RPMI7951 (cell line): ENCODE data around the gene PPP1R12A. TPM values are rescaled to one million over a fixed set of nuclear protein-coding genes. Genes with fewer than 3 reads are reported as not detected.

ENCODE experiments used
- DNase-seq: peaks from one replicate; pipeline ENCODE4 v3.0.0-alpha.2; 2012; ENCODE audit warnings: low read depth
- total RNA-seq: library from RNA; depleted of rRNA; stranded (reverse); fragments of >200 nt; shearing (Covaris generic); gene quantifications from 2 replicates; pipeline ENCODE4 v1.2.3, GENCODE V29; 2014

Gene PPP1R12A
- total RNA-seq, 1 experiment from 2014 or later: 47.5 TPM

GRCh38 chr12:79935624-79936345 lies 888 bp upstream of the PPP1R12A start:
- DNase-seq: peak; percentile 40

GRCh38 chr12:79934281-79935020 lies 446 bp downstream of the PPP1R12A start:
- DNase-seq: peak; percentile 26

- no peak for DNase-seq
These were observed 1.2 kb downstream of the PPP1R12A start for GRCh38 chr12:79933532-79934264.

DNA sequence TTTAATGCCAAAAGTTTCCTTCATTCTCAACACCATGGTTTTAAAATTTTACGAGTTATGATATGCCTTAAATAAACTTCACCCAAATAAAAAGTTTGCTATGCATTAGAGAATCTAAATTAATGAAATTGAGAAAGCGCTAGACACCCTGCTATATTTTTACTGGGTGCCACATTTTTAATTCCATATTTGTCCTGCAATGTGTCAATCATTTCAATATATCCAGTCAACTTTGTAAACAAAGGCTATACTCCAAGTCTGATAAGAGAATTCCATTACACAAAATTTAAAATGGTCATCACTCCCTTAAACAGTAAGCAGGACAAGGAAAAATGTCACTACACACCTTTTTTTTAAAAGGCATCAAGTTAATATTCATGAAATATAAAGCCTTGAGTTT lies 1.9 kb downstream of the PPP1R12A start:
- no peak for DNase-seq

GRCh38 chr12:79932357-79932756 lies 2.5 kb downstream of the PPP1R12A start:
- no peak for DNase-seq

DNA sequence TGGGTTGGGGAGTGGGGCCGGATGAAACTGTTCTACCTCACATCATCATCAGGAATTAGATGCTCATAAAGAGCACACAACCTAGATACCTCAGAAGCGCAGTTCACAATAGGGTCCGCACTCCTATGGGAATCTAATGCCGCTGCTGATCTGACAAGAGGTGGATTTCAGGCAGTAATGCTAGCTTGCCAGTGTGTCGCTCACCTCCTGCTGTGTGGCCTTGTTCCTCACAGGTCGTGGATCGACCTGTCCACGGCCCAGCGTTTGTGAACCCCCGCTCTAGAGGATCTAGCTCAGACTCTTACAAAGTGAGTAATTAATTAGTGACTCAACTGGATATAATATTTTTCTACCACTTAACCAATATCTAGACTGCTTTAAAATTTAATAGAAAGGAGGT lies 5.8 kb downstream of the PPP1R12A start:
- no peak for DNase-seq

DNA sequence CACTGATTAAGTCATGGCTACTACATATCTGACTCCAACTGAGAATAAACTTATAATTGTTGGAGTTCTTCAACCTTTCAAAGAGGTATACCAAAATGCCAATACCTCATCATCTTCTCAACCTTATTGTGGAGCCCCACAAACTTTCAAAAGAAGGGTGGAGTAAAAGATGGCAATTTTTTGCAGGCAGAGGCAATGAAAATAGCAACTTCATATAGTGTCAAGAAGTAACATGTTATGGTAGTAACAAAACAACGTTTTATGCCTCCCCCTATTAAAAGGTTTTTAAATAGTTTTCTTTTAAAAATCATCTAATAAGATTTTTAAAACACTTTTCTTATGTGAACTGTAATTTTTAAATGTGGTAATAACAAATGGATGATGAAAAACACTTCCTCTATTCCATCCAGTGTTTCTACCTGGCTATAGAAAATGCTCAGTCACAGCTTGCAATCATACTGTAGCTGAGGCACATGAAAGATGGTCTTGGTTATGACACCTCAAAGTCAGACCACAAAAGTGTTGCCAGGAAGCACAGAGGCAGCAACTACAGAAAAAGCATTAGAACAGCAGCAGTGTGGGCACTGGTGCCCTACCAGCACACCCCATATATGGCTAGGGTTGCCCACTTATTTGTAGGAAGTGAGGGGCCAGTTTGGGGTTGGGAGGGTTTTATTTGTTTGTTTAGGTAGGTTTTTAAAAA lies 7.0 kb downstream of the PPP1R12A start:
- peak; percentile 14 for DNase-seq

GRCh38 chr12:79926951-79927350 lies 7.9 kb downstream of the PPP1R12A start:
- DNase-seq: no peak

DNA sequence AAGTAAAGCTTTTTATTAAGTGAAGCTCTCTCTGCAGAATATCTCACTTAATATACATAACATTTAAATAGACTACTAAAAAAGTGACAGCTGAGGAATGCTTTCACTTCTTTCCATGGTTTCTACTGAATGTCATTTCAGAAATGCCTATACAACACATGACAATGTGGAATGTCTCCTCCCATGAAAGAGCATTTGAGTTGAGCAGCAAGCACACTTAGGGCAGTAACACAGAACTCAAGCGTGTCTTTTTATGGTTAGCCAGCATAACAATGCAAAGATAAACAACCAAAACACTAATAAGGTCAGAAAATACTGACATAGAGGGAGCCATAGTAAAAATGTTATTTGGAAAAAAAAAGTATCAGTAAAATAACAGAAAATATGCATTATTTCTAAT lies 9.4 kb downstream of the PPP1R12A start:
- DNase-seq: no peak

DNA sequence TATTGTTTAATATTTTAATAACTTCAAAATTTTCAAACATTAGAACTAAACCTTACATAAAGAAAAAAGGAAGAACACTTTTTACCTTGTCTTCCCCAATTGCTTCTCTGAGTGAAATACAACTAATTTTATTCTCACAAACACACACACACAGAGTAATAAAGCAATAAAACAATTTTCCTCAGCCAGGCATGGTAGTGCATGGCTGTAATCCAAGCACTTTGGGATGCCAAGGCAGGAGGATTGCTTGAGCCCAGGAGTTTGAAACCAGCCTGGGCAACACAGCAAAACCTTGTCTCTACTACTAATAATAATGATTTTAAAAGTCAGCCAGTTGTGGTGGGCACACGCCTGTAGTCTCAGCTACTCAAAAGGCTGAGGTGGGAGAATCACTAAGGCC lies 13.1 kb downstream of the PPP1R12A start:
- no peak for DNase-seq

- DNase-seq: no peak
These were observed 14.3 kb downstream of the PPP1R12A start for GRCh38 chr12:79920421-79921238.

DNA sequence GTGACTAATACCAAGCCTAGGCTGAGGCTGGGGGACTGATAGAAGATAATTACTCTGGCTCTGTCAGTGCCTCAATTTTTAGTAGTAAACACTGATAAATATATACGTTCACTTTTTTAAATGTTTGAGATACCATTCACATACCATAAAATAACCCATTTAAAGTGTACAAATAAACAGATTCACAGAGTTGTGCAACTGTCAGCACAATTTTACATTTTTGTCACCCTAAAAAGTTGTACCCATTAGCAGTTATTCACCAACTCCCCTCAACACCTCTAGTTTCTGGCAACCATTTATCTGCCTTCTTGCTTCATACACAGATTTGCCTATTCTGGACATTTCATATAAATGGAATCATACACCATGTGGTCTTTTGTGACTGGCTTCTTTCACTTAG lies 15.1 kb downstream of the PPP1R12A start:
- no peak for DNase-seq

- no peak for DNase-seq
These were observed 18.1 kb downstream of the PPP1R12A start for GRCh38 chr12:79916826-79917225.

DNA sequence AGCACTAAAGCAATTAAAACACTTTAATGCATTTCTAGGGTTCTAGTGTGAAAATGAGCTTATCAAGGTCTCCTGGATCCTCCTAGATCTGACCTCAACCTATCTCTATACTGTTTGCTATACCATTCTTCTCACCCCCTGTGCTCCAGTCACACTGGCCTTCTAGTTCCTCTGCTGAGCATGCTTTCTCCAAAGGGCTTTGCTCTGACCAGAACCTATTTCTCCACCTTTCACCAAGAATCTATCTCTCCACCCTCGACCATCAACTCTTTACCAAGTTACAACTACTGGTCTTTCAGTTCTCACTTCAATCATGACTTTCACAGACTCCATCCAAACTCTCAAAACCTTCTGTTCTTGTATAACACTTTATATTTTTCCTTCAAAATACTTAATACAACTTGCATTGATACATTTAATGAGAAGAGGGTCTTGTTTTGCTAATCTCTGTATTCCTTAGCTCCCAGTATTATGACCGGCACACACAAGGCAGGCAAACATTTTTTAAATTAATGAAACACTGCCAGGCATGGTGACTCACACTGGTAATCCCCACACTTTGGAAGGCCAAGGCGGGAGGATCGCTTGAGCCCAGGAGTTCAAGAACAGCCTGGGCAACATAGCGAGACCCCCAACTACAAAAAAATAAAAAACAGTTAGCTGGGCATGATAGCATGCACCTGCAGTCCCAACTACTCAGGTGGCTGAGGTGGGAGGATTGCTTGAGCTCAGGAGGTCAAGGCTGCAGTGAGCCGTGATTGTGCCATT lies 22.8 kb downstream of the PPP1R12A start:
- peak; percentile 46 for DNase-seq

- no peak for DNase-seq
These were observed 26.5 kb downstream of the PPP1R12A start for GRCh38 chr12:79908366-79908765.

DNA sequence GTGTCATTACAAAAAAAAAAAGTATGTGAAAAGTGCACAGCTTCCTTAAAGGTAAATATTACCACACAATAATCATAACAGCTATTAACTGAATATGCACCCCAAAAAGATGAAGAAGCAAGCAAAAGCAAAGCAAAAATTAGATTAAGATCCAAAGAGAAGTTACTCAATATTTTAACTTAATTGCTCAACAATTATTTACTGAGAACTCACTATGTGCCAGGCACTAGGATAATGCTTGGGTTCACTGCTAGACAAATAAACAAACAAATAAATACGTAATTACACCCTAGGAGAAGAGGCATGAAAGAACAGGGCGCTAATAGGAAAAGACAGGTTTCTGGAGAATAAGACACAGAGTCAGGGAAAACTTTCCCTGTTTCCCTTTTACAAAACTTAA lies 33.4 kb downstream of the PPP1R12A start:
- no peak for DNase-seq

- no peak for DNase-seq
These were observed 33.9 kb downstream of the PPP1R12A start for GRCh38 chr12:79900951-79901350.

GRCh38 chr12:79900199-79900598 lies 34.7 kb downstream of the PPP1R12A start:
- no peak for DNase-seq

GRCh38 chr12:79897617-79898016 lies 37.3 kb downstream of the PPP1R12A start:
- DNase-seq: peak; percentile 95

DNA sequence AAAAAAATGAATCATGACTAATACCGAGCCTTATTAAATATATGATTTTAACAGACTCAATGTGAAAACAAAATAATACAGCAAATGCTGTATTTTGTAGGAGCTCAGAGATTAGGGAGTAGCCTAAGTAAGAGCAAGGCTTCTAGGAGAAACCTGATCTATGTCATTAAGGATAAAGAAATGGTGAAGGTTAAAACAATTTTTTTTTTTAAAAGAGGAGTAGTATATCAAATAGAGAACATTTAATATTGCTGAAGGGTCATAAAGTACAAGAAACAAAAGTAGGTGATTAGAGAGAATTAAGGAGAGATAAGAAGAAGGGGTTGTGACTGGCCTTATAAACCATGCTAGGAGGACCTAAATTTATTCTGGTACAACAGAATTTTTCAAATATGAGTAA lies 39.1 kb downstream of the PPP1R12A start:
- no peak for DNase-seq
